Fibroblast of skin of right biceps (primary cell): ENCODE measurements around the gene DUOX1.
"Not testable (repeated sequence)": the region's sequence is repeated elsewhere in the genome, so short reads cannot be mapped to it uniquely, and the experiment has no call there.

ENCODE experiments used
- DNase-seq: peaks from one replicate; pipeline ENCODE4 v3.0.0-alpha.2; 2013

The DUOX1 gene

DNA sequence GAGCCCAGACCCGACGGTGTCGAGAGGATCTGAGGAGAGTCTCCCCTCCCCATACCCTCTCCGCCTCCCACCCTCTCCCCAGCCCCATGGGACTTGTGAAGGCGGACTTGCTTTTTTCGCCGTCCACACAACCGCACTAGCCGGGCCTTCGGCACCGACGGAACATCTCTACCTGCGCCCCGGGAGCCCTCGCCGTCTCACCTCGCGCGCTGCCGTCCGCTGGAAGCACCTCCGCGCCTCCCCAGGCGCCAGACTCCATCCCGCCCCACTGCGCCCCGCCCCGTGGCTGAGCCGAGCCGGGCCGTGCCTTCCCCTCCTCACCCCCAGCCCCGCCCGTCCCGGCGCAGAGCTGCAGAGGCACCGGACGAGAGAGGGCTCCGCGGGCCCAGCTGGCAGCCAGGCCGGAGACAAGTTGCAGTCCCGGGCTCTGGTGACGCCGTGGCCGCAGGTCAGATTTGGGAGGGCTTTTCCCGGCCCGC, at the start of gene DUOX1, which contains the start of gene DUOXA1:
Gene DUOX1 (plus strand): TSS at position 344 of the 479 bp plus-strand sequence. CDS start 1,973 bp downstream, outside the sequence.
Gene DUOXA1 (minus strand): TSS at position 229 of the 479 bp plus-strand sequence. CDS start 6,865 bp downstream, outside the sequence.
- DNase-seq, result no peak

- DNase-seq, result not testable (repeated sequence)
Measured at GRCh38 chr15:45080593-45080992, 49.2 kb upstream of the DUOX1 start.

- not testable (repeated sequence) for DNase-seq
Measured at GRCh38 chr15:45082412-45082811, 47.4 kb upstream of the DUOX1 start.

- no peak for DNase-seq
Measured at GRCh38 chr15:45083223-45083622, 46.6 kb upstream of the DUOX1 start.

DNA sequence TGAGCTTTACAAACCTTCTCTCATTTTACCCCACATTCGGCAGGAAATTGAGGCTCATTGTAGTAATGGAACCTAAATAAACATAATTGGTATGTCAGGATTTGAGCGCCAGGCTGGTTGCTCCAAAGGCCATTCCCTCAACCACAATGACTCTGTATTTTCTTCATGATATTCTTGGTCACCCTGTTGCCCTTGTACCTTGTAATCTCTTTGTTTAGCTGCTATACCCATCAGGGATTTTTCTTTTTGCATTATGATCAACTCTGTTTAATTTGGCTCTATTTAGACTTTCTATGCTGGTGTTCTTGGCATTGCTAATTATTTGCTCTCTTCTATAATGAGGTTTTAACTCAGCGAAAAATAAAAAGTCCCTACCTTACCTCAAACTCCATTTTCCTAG, 45.6 kb upstream of the DUOX1 start:
- DNase-seq, result no peak

DNA sequence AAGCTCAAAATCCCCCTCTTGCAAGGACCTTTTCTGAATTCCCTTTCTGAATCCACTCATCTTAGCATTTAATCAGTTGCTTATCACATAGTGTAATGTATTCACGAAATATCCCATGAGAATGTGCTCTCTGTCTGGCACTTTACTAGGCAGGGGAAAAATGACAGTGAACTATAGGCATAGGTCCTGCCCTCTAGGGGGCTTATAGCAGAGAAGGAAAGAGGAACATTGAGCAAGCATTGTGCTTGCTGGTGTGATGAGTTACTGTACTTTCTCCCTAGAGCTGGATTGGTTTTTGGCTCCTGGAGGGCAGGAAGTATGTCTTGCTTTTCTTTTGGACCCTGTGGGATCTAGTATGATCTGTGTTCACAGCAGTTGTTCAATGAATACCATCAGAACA, 42.3 kb upstream of the DUOX1 start:
- no peak for DNase-seq

GRCh38 chr15:45088801-45089711, 40.7 kb upstream of the DUOX1 start:
- no peak for DNase-seq

DNA sequence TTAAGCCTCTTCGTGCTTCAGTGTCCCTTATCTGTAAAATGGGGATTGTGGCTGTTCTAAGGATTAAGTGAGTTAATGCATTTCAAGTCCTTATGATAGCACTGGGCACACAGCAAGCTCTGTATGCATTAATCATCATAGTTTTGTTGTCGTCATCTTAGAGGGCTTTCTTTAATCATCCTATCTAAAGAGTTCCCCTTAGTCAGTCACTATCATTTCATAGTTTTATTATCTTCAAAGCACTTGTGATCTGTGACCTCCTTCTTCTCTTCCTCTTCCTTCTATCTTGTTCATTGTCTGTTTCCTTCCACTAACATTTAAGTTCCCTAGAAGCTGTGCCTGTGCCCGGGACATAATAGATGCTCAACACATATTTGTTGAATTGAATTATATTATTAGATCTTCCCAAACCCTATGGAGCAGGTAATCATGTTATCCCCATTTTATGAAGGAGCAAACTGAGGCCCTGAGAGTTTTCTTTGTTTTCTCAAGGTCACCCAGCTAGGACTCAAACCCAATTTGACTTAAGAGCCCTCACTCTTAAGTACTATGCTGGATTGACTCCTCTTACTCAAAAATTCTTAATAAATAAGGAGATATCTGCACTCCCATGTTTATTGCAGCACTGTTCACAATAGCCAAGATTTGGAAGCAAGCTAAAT, 40.0 kb upstream of the DUOX1 start:
- no peak for DNase-seq

DNA sequence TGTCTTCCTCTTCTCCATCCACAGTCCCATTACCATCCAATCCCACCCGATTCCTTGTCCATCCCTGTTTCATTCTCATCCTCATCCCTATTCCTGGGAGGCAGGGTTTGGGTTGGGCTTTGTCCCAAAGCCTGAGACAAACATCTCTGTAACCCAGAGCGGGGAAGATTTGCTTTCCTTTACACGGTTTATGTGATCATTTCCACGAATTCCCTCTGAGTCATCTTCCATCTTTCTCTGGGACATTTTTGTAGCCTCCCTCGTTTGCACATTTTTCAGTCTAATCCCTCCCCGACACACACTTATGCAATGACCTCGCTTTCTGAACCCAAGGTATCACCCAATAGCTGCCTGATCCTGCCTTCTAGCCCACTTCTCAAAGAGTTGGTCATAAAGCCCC, 38.6 kb upstream of the DUOX1 start:
- DNase-seq, result peak; percentile 48

DNA sequence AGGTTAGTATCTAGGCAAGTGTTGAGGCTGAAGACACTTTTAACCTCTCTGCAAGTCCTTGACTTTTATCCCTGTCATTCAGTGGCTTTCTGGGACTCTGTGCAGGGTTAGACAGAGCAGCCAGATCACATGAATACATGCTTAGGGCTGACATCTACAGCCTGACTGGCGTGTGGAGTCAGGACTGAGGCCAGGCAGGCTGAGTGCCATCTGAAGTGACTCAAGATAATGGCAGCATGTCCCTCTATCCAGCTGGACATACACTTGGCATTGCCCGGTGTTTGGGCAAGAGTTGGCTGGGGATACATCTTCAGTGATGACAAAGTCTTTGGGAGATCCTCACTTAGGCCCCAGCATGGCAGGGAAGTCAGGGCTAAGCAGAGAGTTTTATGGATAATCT, 38.2 kb upstream of the DUOX1 start:
- no peak for DNase-seq

DNA sequence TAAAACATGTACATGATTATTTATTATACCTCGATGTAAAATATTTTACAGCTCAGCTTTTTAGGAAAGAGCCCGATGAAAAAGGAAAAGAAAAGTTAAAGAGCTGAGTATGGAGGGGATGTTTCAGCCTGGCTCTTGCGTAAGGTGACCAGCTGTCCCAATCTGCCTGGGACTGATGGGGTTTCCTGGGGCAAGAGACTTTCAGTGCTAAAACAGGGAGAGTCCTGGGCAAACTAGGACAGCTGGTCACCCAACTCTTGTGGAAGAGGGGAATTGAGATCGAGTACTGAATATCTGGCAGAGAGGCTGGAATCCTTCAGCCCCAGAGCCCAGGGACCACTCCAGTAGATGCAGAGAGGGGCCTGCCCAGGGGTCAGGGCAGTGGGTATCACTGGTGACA, 36.8 kb upstream of the DUOX1 start:
- no peak for DNase-seq

- DNase-seq, result no peak
Measured at GRCh38 chr15:45093622-45094357, 36.0 kb upstream of the DUOX1 start.

- DNase-seq, result no peak
Measured at GRCh38 chr15:45094358-45094730, 35.5 kb upstream of the DUOX1 start.

- no peak for DNase-seq
Measured at GRCh38 chr15:45095661-45096060, 34.1 kb upstream of the DUOX1 start.

DNA sequence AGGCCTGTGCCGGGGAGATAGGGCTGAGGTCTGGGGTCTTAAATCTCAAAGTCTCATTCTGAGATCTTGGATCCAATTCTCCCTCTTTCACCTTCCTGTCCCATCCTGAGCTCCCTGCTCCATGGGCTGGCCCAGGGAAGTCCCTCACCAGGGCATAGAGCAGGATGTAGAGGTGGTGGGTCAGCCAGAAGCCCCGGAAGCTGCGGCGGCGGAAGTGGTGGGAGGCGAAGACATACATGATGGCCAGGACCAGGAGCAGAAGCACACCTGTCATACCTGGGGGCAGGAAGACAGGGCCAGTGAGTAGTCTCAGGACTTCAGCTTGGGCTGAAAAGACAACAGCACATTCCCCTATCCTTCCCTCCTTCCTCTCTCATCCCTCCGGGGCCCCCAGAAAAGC, 32.3 kb upstream of the DUOX1 start:
- no peak for DNase-seq

GRCh38 chr15:45099549-45100165, 30.1 kb upstream of the DUOX1 start:
- DNase-seq, result no peak

DNA sequence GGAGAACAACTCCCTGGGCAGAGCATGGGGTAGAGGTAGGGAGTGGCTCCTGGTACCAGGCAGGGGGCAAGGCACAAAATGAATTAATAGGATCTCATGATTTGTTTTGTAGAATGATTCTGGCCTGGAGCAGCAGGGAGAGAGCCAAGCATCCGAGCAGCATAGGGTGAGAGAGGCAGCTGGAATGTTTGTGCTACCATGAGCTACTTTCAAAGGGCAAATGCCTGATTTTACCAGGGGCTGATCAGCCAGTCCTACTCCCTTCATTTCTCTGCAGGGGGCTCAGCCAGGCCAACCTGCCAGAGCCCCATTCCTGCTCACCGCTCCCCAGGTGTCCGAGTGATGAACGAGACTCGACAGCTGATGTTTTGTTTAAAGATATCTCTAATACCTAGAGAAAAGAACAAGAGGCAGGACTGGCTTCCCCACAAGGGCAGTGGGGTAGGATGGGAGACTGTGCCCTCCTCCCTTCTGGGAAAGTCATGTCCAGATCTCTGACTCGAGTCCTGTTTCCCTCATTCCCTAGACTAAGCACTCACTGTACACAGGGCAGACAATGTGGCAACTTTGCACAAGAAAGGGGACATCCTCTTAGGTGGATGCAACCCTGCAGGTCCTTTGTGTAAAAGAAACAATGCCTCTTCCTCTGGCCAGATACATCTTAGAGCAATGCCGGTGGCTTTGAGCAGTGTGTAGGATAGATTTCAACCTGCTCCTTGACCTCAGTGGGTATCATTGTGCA, 28.7 kb upstream of the DUOX1 start:
- DNase-seq, result no peak

DNA sequence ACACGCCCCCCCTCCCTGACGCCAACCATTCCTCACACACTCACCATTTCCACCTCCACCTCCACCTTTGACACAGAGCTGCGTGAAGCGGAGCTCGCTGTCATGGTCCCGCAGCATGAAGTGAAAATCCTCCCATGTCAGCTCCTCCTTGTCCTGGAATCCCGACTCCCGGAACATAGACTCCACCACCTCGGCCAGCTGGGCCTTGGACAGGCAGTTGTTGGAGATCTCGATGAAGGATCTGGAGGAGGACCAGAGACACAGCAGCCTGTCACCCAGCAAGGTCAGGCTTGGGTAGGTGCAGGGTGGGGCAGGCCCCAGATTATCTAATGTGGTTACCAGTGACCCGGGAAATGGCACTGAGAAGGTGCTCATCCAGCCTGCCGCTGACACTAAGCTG, 28.0 kb upstream of the DUOX1 start:
- no peak for DNase-seq

DNA sequence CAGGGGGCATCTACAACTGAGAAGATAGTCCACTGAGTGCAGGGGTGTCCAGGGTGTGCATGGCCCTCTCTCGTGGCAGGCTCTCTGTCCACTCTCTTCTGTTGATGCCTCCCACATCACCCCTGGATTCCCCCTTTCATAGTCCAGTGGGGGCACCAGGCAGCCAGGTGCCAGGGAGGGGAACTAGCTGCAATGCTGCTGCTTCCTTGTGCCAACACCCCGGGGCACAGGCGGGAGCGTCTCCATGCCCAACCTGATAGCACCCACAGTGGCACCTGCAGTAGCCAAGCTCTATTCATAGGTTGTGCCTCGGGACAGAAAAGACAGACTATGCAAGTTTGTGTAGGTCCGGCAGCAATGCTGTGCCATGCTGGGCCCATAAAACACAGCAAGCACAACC, 27.6 kb upstream of the DUOX1 start:
- DNase-seq, result no peak

DNA sequence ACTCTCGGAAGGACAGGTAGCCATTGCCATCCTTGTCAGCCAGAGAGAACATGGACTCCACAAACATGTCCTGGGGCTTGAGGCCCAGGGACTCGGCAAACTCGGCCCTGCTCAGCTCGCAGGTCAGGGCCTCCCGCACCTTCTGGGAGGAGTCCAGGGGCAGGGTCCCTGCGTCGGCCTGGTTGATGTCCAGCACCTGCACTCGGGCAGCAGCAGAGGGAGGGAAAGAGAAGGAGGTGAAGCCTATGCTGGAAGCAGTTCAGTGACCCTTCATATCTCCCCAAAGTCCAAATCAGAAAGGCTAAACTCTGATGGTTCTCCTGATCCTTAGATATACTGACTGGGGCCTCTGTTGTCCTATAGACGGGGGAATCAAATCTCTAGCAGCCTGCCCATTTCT, 25.6 kb upstream of the DUOX1 start:
- not testable (repeated sequence) for DNase-seq

DNA sequence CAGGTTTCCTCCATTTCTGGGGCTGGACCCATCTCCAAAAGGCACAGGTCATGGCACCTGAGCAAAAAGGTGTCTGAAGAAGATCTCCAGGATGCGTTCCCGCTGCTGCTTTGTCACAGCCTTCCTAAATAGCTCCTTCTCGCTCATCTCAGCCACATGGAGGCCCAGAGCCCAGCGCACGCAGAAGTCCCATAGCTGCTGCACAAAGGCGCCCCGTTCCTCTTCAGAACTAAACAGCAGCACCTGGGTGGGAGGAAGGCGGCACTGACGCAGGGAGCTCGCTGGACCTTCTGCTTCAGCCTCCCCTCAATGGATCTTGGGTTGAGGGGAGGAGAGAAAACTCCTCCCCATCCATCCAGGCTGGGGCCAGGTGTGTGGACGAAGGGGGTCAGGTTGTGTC, 24.2 kb upstream of the DUOX1 start:
- DNase-seq, result no peak
